ENCODE data around the gene SHBG.

Gene SHBG

GRCh38 chr17:7646457-7646856 is 16.5 kb downstream of the SHBG start:
- DNase-seq (ENCODE audit: low read depth, low spot score) = no peak

GRCh38 chr17:7647018-7647417 is 17.1 kb downstream of the SHBG start:
- no peak for DNase-seq (ENCODE audit: low read depth, low spot score)

- no peak for DNase-seq (ENCODE audit: low read depth, low spot score)
Observed at GRCh38 chr17:7650509-7651096, 20.7 kb downstream of the SHBG start, which contains the start of gene ATP1B2. Gene ATP1B2 (plus strand): TSS chr17:7650926. CDS start chr17:7651519, 593 bp downstream.

- no peak for DNase-seq (ENCODE audit: low read depth, low spot score)
Observed at GRCh38 chr17:7651097-7651664, 21.2 kb downstream of the SHBG start.

GRCh38 chr17:7651665-7652387 is 21.9 kb downstream of the SHBG start:
- no peak for DNase-seq (ENCODE audit: low read depth, low spot score)

GRCh38 chr17:7652388-7653356 is 22.7 kb downstream of the SHBG start:
- DNase-seq (ENCODE audit: low read depth, low spot score) = no peak

GRCh38 chr17:7654832-7655540 is 25.1 kb downstream of the SHBG start:
- DNase-seq (ENCODE audit: low read depth, low spot score) = no peak

- DNase-seq (ENCODE audit: low read depth, low spot score) = no peak
Observed at GRCh38 chr17:7655541-7655840, 25.6 kb downstream of the SHBG start.

GRCh38 chr17:7656958-7657609 is 27.1 kb downstream of the SHBG start:
- no peak for DNase-seq (ENCODE audit: low read depth, low spot score)

GRCh38 chr17:7667656-7668406 is 37.9 kb downstream of the SHBG start:
- DNase-seq (ENCODE audit: low read depth, low spot score) = no peak

- DNase-seq (ENCODE audit: low read depth, low spot score) = no peak
Observed at GRCh38 chr17:7668482-7668881, 38.5 kb downstream of the SHBG start.

GRCh38 chr17:7673239-7673638 is 43.3 kb downstream of the SHBG start:
- no peak for DNase-seq (ENCODE audit: low read depth, low spot score)

- no peak for DNase-seq (ENCODE audit: low read depth, low spot score)
Observed at GRCh38 chr17:7674934-7675333, 45.0 kb downstream of the SHBG start.

- DNase-seq (ENCODE audit: low read depth, low spot score) = no peak
Observed at GRCh38 chr17:7676533-7676932, 46.6 kb downstream of the SHBG start.

- DNase-seq (ENCODE audit: low read depth, low spot score) = no peak
Observed at GRCh38 chr17:7677388-7678067, 47.6 kb downstream of the SHBG start.

All from smooth muscle cell of the brain vasculature (primary cell).